Measurements from ENCODE around the gene DYRK4.

The DYRK4 gene

GRCh38 chr12:4564818-4565217 is 2.8 kb downstream of the DYRK4 start:
- DNase-seq (ENCODE audit: low read depth in 2 of 2), result no peak

DNA sequence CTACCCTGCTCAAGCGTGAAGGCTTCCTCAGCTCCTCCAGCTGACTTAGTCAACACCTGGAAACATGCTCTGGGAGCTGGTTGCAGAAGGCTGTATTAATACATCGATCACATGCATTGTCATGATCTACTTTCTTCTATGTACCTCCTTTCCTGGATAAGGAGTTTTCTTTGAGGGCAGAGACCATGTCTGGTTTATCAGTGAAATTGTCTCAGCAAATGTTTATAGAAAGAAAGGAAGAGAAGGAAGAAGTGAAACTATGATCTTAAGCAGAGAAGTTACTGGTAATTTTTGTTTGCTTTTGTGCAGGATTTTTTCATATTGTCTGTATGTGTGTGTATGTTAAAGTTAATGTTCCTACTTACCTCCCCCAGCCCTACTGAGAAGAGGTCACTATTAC is 4.5 kb downstream of the DYRK4 start:
- no peak for DNase-seq (ENCODE audit: low read depth in 2 of 2)

DNA sequence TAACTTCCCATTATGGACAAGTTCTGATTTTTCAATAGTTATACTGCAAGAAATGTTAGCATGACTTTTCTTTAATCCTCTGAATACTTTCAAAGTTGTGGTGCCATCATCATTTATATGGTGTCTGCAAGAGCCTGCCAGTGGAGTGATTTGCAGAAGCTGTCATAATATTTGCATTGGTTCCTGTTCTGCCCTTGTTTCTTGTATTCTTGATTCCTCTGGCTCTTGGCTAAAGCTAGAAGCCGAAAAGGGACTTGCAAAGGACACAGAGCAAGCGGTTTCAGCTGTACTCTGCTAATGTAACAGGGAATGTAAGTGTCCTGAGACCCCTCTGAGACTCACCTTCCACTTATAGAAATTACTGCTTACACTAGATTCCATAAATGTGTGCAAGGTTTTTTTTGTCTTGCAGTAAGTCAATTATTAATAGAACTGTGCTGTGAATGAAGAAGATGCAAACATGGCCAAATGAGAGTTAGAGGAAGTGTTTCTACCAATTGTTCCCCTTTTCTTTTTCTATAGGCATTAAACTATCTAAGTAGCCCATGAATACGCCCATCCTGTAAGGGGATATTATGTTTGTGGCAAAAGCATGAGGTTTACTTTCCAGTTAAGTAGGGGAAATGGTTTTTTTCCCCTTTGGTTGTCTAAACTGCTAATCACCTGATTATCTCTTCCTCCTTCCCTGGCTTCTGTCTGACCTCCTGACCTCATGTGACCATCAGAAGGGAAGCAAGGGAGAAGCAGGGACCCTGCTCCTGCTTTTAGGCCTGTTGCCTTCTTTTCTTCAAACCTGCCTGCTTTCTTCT is 5.3 kb downstream of the DYRK4 start:
- DNase-seq (ENCODE audit: low read depth in 2 of 2), result no peak

- no peak for DNase-seq (ENCODE audit: low read depth in 2 of 2)
These were observed 7.3 kb downstream of the DYRK4 start for GRCh38 chr12:4569261-4569660.

DNA sequence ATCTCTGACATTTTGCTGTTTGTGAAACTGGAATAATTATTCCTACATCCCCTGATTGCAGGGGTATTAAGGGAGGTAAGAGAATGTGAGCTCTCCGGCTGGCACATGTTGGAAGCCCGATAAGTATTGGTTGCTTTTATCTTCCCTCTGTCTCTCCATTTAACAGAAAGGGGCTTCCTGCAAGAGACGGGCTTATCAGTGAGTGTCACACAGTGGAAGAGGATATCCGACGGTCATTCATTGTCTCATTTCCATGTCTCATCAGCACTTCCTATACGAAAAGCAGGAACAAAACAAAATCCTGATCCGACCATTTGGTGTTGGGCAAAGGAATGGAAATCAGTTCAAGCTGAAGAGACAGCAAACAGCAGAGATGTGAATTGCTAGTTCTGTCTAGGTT is 10.7 kb downstream of the DYRK4 start:
- DNase-seq (ENCODE audit: low read depth in 2 of 2), result no peak

DNA sequence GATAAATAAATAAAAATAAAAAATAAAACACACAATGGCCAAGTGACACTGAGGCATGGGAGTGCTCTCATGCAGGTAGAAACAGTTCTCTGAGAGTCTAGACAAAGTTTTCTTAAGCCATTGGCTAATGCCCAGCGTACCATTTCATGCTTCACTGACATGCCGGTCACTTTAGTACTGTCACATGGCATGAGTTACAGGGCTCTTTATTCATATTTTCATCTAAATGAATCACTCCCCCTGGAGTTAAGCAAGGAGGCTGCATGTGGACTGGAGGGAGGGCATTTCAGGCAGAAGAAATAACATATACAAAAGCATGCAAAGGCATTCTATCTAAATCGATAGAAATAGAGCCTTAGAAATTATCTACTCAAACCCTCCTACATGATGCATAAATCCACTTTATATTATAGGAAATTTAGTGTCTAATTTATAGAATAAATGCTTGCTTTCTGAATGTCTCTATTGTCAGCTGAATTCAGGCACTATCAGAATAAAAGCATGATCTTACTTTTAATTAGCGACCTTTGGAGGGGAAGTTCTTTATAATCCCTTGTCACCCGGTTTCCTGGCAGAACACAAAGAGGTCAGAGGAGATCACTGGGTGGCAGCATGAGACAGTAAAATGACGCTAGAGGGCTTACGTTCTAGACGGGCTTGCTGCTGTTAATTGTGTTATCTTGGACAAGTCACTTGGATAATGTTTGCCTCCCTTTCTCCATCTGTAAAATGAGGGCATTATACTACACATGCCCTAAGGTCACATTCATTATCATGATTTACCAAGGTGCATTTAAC is 17.5 kb downstream of the DYRK4 start:
- no peak for DNase-seq (ENCODE audit: low read depth in 2 of 2)

GRCh38 chr12:4580281-4580688 is 18.3 kb downstream of the DYRK4 start:
- no peak for DNase-seq (ENCODE audit: low read depth in 2 of 2)

DNA sequence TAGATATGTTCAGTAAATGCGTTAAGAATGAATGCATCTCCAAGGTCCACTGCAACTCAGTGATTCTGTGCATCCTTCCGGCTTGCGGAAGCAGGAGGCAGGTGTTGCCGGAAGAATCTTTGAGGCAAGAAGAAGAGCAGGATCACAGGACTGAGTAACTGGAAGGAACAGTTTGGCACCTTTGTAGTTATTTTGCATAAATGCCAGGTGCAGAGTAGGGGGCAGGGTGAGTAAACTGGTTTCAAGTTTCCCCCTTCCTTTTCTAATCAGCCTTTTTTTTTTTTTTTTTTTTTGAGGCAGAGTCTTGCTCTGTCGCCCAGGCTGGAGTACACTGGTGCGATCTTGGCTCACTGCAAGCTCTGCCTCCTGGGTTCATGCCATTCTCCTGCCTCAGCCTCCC is 22.3 kb downstream of the DYRK4 start:
- DNase-seq (ENCODE audit: low read depth in 2 of 2), result no peak

DNA sequence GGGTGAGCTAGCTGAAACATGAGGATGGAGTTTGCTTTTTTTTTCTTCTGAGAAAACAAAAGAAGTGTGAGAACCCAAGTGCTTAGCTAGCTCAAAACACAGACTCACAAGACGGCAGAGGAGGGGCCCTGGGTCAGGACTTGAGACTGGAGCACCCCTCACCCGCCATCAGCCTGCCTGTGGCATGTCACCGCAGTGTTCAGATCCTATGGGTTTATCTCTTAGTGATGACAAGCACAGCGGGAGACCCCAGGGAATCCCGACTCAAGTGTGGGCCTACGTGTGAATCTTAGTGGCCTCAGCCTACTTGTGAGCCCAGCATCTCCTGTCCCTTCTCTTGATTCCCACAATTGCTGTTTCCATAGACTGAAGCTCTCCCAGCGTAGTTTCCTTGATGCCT is 22.9 kb downstream of the DYRK4 start:
- no peak for DNase-seq (ENCODE audit: low read depth in 2 of 2)

DNA sequence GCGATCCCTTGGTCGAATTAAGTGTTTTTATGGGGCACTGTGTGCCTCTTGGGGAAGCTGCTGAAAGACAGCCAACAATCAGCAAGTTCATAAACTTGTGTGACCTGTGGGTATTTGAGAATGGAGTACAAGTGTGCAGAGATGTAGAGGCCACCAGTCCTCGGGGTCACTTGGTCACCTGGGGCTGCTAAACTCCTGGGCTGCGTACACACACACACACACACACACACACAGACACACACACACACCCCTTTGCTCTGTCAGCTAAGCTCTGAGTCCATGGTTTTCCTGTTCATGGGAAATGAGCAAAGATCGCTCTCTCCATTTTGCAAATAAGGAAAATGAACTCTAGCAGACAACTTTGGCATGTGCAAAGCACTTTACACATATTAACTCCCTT is 24.5 kb downstream of the DYRK4 start:
- no peak for DNase-seq (ENCODE audit: low read depth in 2 of 2)

- no peak for DNase-seq (ENCODE audit: low read depth in 2 of 2)
These were observed 25.1 kb downstream of the DYRK4 start for GRCh38 chr12:4587108-4587507.

GRCh38 chr12:4588916-4589315 is 26.9 kb downstream of the DYRK4 start:
- DNase-seq (ENCODE audit: low read depth in 2 of 2), result no peak

- no peak for DNase-seq (ENCODE audit: low read depth in 2 of 2)
These were observed 27.9 kb downstream of the DYRK4 start for GRCh38 chr12:4589941-4590340.

DNA sequence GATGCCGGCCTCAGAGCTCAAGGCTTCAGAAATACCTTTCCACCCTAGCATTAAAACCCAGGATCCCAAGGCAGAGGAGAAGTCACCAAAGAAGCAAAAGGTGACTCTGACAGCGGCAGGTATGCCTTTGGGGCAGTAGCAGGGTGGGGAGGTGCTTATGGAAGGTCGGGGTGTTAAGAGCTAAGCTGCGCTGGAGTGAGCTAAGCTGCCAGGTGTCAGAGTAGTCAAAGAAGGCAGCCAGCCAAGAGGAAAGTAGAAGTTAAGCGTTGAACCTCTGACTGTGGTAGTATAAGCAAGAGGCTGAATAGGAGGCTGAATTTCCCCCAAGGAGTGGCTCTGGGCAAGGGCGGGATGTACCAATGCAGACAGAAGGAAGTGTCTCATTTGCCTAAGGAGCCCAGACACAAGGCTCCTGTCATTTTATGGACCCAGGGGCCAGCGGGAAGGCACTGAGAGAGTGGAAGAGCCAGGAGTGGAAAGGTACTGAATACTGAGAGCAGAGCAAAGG is 29.2 kb downstream of the DYRK4 start:
- DNase-seq (ENCODE audit: low read depth in 2 of 2), result no peak

DNA sequence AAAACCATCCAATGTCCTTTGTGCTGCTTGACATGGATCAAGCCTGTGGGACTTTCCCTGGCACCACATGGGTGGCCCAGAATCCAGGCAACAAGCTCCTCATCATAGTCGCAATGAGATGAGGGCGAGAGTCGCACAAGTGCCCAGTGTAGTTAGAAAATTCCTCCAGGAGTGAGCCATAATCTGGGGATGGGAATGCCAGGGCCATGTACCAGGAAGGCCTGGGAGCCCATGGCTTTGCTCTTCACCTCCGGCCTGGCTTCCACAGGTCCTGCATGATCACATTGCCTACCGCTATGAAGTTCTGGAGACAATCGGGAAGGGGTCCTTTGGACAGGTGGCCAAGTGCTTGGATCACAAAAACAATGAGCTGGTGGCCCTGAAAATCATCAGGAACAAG is 33.9 kb downstream of the DYRK4 start:
- no peak for DNase-seq (ENCODE audit: low read depth in 2 of 2)

GRCh38 chr12:4603421-4603820 is 41.4 kb downstream of the DYRK4 start:
- no peak for DNase-seq (ENCODE audit: low read depth in 2 of 2)

DNA sequence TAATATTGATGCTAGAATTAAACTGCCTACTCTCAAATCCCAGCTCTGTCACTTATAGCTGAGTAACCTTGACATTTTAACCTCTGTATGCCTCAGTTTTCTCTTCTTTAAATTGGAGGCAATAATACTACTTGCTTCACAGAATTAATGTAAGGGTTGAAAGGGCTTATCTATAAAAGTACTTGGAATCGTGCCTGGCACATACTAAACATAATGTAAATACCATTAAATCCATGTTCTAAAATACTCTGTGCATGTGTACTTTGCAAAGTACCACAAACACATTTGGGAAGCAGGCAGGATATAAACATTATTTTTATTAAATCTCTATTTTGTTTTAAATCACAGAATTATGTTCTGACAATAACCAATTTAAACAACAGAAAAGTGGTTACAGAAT is 41.9 kb downstream of the DYRK4 start:
- no peak for DNase-seq (ENCODE audit: low read depth in 2 of 2)

- peak; percentile 69 to 76 for DNase-seq (ENCODE audit: low read depth in 2 of 2)
These were observed 42.7 kb downstream of the DYRK4 start for GRCh38 chr12:4604684-4605193.

DNA sequence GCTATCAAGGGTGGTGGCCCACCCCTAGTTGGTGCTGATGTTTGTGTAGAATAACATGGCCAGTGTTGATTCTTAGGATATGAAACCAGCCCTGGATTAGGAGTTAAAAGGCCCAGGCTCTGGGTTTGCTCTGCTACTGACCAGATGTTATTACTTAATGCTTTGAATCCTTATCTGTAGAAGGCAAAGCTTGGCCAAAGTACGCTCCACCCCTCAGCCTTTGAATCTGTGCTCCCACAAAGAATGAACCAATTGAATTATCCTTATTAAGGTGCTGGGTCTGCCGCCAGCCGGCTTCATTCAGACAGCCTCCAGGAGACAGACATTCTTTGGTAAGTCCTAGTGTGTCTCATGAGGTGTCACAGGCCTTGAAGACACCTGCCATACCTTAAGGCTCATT is 45.0 kb downstream of the DYRK4 start:
- DNase-seq (ENCODE audit: low read depth in 2 of 2), result no peak

- DNase-seq (ENCODE audit: low read depth in 2 of 2), result no peak
These were observed 47.1 kb downstream of the DYRK4 start for GRCh38 chr12:4609071-4609470.

GRCh38 chr12:4610481-4610880 is 48.5 kb downstream of the DYRK4 start:
- DNase-seq (ENCODE audit: low read depth in 2 of 2), result no peak

- no peak for DNase-seq (ENCODE audit: low read depth in 2 of 2)
These were observed 53.7 kb downstream of the DYRK4 start for GRCh38 chr12:4615667-4616066.

DNA sequence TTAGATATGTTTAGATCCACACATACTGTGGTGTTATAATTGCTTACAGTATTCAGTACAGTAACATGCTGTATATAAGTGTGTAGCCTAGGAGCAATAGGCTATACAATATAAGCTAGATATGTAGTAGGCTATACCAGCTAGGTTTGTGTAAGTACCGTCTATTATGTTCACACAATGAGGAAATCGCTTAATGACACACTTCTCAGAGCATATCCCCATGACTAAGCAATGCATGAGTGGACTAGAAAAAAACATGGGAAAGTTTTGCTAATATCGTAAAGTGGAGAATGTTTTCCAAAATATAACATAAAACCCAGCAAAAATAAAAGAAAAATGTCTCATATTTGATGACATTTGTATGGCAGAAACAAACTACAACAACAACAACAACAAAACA is 59.5 kb downstream of the DYRK4 start:
- no peak for DNase-seq (ENCODE audit: low read depth in 2 of 2)

Measured in stimulated activated CD4-positive, alpha-beta T cell treated with anti-CD3 and anti-CD28 coated beads, Interleukin-15, amount 100 ng/mL, for 48 hours (primary cell).